Left forelimb (tissue), 1 donor: ENCODE data around the gene MEI4.
"Not testable (repeated sequence)": the region's sequence is repeated elsewhere in the genome, so short reads cannot be mapped to it uniquely, and the experiment has no call there.

Experiments used
- DNase-seq: peaks from one replicate; pipeline ENCODE4 v3.0.0-alpha.2; 2018; ENCODE audit warnings: low spot score

The MEI4 gene

GRCh38 chr6:77816766-77817270, 164.0 kb downstream of the MEI4 start:
- DNase-seq: no peak

GRCh38 chr6:77822265-77822664, 169.4 kb downstream of the MEI4 start:
- no peak for DNase-seq

GRCh38 chr6:77825204-77825603, 172.4 kb downstream of the MEI4 start:
- no peak for DNase-seq

- no peak for DNase-seq
These were observed 176.9 kb downstream of the MEI4 start for GRCh38 chr6:77829736-77830135.

GRCh38 chr6:77833749-77834148, 180.9 kb downstream of the MEI4 start:
- not testable (repeated sequence) for DNase-seq

- no peak for DNase-seq
These were observed 181.8 kb downstream of the MEI4 start for GRCh38 chr6:77834591-77834996.

- DNase-seq: no peak
These were observed 184.4 kb downstream of the MEI4 start for GRCh38 chr6:77837034-77837784.

- DNase-seq: no peak
These were observed 186.5 kb downstream of the MEI4 start for GRCh38 chr6:77839292-77839691.

GRCh38 chr6:77844822-77845221, 192.0 kb downstream of the MEI4 start:
- no peak for DNase-seq

- DNase-seq: no peak
These were observed 200.6 kb downstream of the MEI4 start for GRCh38 chr6:77853401-77853800.

- DNase-seq: no peak
These were observed 203.6 kb downstream of the MEI4 start for GRCh38 chr6:77856391-77856790.

- DNase-seq: no peak
These were observed 204.6 kb downstream of the MEI4 start for GRCh38 chr6:77857421-77857820.

GRCh38 chr6:77876300-77876699, 223.5 kb downstream of the MEI4 start:
- no peak for DNase-seq

- DNase-seq: no peak
These were observed 226.7 kb downstream of the MEI4 start for GRCh38 chr6:77879527-77879926.

- no peak for DNase-seq
These were observed 227.7 kb downstream of the MEI4 start for GRCh38 chr6:77880501-77880900.

- no peak for DNase-seq
These were observed 231.0 kb downstream of the MEI4 start for GRCh38 chr6:77883851-77884250.

- no peak for DNase-seq
These were observed 240.6 kb downstream of the MEI4 start for GRCh38 chr6:77893391-77893790.

GRCh38 chr6:77906070-77906469, 253.2 kb downstream of the MEI4 start:
- no peak for DNase-seq

- no peak for DNase-seq
These were observed 258.0 kb downstream of the MEI4 start for GRCh38 chr6:77910826-77911225.

GRCh38 chr6:77926198-77926751, 273.4 kb downstream of the MEI4 start:
- DNase-seq: no peak

GRCh38 chr6:77930382-77930781, 277.5 kb downstream of the MEI4 start:
- DNase-seq: no peak

GRCh38 chr6:77930952-77931351, 278.1 kb downstream of the MEI4 start:
- DNase-seq: no peak

- no peak for DNase-seq
These were observed 309.2 kb downstream of the MEI4 start for GRCh38 chr6:77962070-77962469.

GRCh38 chr6:77965449-77965848, 312.6 kb downstream of the MEI4 start:
- DNase-seq: no peak
